RWPE1 (cell line): ENCODE measurements around the gene N4BP2L2.

ENCODE experiments used
- CTCF ChIA-PET: fragments of 350-600 bp; sonication (Branson Sonifier 250); formaldehyde crosslinking; extraction: SDS; loops from one replicate; lab custom pipeline; 2021; lab: Yijun Ruan, JAX
- POLR2A ChIA-PET: fragments of 400-600 bp; formaldehyde crosslinking; extraction: SDS; loops from one replicate; lab custom pipeline; 2020; ENCODE audit warnings: antibody characterized with exemption; ENCODE audit not compliant: low non-redundant PET; lab: Yijun Ruan, JAX
- DNase-seq: peaks from one replicate; pipeline ENCODE4 v3.0.0; 2012; ENCODE audit warnings: low spot score
- H3K27ac ChIP-seq: fragments of 450-650 bp; 2 replicates; pipeline ENCODE4 v1.5.1; 2017
- CTCF ChIP-seq: fragments of 450-650 bp; conservative IDR thresholded peaks from 2 replicates; pipeline ENCODE4 v1.5.1; 2017; ENCODE audit warnings: low read depth, mild to moderate bottlenecking

Gene N4BP2L2

GRCh38 chr13:32390048-32390447, 148.5 kb downstream of the N4BP2L2 start:
- DNase-seq = no peak
- ChIA-PET CTCF (no interaction called here), POLR2A (interaction anchor here (0.6 kb wide), 1 partner anchor 111 kb away, joined by 8 read pairs; no protein-coding TSS in a partner anchor)
- no peak for TF ChIP-seq CTCF
- no peak overlapping the region for H3K27ac ChIP-seq

- H3K27ac ChIP-seq = no peak overlapping the region
- no peak for DNase-seq
- POLR2A ChIA-PET = no interaction called here
- TF ChIP-seq CTCF = no peak
- CTCF ChIA-PET = no interaction called here
Observed at GRCh38 chr13:32385410-32385809, 153.2 kb downstream of the N4BP2L2 start.

GRCh38 chr13:32384702-32385101, 153.9 kb downstream of the N4BP2L2 start:
- DNase-seq = no peak
- TF ChIP-seq CTCF = no peak
- H3K27ac ChIP-seq = no peak overlapping the region
- CTCF ChIA-PET = no interaction called here
- POLR2A ChIA-PET = no interaction called here

GRCh38 chr13:32383836-32384618, 154.6 kb downstream of the N4BP2L2 start:
- ChIA-PET POLR2A (no interaction called here), CTCF (interaction anchor here (0.6 kb wide), 1 partner anchor 59 kb away, joined by 3 read pairs; no protein-coding TSS in a partner anchor)
- TF ChIP-seq CTCF = no peak
- no peak for DNase-seq
- no peak overlapping the region for H3K27ac ChIP-seq
